Glomerular visceral epithelial cell (primary cell): ENCODE results near the gene CAP1.
A peak's percentile ranks its signal among the peaks of the same experiment; 100 is the strongest.

Experiments used
- DNase-seq: peaks from one replicate; pipeline ENCODE4 v3.0.0-alpha.2; 2016; ENCODE audit errors: extremely low spot score

Gene CAP1

DNA sequence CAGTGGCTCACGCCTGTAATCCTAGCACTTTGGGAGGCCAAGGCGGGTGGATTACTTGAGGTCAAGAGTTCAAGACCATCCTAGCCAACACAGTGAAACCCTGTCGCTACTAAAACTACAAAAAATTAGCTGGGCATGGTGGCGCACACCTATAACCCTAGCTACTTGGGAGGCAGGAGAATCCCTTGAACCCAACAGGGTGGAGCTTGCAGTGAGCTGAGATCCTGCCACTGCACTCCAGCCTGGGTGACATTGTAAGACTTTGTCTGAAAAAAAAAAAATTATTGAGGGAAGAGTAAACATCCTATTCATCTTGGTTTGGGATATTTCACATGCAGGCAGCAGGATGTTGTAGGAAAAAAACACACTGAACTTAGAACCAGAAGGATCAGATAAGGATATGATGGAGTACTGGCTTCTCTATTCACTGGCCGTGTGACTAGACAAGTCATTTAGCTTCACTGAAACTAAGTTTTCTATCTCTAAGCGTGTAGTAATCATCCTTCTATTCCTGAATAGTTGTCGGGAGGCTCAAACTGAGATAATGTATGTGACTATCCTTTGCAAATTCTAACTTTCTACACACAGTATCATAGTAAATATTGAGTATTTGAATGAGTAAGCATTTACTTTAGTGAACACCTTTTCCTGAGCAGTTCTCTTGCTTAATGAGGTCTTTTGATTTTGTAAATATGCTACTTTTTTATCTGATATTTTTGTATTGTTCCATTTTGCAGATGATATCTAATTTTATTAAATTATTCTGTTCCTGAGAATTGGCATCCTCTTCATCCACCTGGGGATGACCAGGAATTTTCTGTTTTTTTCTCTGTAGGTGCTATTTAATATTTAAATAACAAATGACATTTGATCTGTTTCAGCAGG is 18.2 kb downstream of the CAP1 start:
- no peak for DNase-seq

DNA sequence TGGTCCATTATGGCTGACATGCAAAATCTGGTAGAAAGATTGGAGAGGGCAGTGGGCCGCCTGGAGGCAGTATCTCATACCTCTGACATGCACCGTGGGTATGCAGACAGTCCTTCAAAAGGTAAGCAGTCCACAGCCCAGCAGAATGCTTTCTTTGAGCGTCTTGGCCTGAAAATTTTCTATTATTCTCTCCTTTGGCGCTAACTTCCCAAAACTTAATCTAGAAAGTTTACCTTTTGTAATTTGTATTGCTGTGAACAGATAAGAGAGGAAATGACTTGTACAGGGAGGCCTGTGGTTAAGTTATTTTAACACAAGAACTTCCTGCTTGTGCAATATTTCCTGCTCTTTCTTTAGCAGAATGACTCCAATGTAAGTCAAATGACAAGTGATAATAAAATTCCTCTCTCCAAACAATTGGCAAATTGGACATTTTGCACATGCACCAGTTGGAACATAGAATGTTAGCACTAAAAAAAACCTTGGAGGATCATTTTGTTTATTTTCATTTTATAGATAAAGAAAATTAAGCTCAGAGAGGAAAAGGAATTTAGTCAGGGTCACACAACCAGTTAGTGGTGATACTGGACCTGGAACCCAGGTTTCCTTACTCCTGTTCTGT is 18.9 kb downstream of the CAP1 start:
- no peak for DNase-seq

DNA sequence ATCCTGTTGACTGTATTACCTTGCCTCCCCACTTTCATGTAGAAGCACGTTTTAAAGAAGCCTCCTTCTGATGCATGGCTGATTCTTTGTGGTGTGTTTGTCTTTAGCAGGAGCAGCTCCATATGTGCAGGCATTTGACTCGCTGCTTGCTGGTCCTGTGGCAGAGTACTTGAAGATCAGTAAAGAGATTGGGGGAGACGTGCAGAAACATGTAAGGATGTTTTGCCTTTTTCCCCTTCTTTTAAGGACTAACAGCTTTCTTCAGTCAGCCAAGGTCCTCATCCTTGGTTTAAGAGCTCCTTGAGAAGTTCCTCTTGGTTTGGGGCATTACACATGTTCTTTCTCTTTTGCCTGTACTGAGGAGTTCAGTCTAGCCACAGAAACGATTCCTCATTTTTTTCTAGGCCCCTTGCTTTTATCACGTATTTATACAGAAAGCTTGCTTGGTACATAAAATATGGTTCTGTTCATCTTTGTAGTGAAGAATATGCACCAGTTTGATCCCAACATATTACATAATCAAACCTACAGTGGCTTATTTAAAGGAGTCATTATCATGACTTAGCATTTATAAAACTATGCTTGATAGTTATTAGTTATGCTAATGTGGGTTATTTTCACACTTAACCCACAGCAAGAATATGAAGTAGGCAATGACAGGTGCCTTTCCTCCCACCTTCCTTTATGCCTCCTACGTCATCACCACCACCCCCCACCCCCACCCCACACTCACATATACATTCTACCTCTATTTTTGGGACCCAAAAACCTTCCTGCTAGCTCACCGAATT is 19.6 kb downstream of the CAP1 start:
- no peak for DNase-seq

DNA sequence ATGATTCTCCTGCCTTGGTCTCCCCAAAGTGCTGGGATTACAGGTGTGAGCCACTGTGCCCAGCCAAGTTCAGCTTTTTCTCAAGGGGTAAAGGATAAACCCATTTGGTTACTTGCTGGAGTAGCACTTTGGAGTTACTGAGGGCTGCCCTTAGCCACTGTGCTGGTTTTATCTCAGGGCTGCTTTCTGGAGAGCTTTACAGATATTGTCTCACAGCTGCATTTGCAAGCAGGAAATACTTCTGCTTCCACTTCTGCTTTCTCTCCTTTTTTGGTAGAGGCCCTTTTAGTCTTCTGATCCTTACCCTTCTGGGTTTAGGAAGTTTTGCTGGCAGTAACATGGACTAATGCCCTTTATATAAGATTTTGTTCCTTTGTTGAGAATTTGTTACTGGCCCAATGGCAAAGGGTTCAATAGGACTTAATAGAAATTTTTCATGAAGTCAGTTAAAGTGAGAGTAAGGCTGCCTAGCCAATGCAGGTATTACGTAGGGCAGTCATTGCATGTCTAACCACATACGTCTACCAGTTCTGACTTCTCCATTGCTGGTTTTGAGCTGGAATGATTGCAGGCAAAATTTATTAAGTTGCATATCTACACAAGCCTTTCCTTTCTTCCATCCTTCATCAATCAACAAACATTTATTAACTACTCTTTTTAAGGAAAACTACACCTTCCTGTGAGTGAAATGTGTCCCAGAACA is 24.4 kb downstream of the CAP1 start:
- no peak for DNase-seq

DNA sequence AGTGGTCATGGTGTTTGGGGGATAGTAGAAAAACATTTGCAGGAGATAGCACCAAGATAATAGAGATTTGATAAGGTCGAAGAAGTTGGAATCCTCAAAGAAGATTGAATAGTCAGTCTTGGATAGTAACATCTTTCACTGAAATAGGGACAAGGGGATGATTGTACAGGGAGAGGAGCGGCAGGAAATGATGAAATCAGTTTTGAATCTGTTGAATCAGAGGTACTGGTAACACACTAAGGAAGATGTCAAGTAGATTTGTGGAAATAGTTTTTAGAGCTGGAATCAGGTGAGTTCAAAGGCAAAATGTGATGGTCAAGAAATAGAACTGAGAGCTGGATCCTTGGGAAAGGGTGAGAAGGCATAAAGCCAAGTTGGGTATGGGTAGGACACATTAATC is 26.5 kb downstream of the CAP1 start:
- DNase-seq: no peak

DNA sequence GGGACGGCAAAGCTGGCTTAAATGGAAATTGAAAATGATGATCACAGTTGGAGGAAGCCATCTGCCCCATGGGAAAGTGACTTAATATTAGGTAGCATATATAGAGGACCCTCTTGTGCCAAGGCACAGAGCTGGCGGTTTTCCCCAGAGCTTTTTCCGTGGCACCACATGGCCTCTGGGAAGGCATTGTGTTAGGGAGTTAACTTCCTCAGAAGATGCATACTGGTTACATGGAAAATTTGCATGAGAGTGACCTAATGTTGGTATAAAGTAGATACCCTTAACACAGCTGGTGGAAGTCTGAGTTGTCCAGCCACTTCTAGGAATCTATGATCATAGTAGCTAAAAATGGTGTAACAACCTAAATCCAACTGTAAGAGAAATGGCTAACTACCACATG is 27.3 kb downstream of the CAP1 start:
- no peak for DNase-seq

DNA sequence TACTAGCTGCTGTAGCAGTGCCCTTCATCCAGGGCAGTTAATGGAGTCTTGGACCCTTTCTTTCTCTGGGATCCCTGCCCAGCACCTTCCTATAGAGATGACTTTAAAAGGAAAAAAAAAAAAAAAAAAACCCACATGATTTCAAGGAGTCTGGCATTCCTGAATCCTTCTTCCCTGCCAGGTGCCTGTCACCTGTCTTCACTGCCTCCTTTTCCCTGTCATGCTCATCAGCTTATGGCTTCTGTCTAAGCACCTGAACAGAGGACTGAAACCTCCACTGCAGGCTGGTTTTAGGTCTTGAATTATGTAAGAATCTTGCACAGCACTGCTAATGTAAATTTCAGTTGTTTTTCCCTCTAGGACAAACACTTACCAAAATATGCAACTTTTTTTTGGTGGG is 31.6 kb downstream of the CAP1 start:
- no peak for DNase-seq

DNA sequence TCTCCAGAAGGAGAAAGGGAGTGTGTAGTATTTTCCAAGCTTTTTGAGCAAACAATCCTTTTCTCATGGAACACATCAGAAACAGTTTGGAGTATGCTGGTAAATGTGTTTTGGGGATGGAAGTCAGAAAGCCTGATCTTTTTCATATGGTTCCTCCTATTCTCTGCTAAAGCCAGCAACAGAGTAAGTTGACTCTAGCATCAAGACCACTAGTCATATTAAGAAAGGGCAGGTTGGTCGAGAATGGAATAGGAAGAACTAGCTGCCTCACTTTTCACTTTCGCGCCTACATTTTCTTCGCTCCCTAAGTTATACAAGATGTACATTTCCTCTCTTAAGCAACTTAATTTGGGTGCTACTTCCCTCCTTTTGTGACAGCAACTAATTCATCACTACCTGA is 32.5 kb downstream of the CAP1 start:
- DNase-seq: no peak

DNA sequence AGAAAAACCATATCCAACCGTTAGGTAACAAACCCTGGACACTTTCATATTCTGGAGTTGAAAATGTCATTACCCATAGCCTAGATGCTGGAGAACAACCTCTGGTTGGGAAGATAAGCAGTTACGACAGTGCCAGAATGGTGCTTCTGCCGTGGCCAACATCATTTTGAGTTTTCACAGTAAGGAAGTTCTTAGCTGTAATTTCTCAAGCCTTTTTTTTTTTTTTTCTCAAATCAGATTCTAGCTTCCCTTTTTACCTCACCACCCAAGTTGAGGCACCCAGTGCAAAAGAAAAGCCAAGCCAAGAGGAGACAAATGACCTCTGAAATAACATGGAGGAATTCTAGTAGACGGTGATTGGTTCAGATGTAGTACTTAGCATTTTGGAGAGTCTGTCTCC is 34.7 kb downstream of the CAP1 start:
- no peak for DNase-seq

DNA sequence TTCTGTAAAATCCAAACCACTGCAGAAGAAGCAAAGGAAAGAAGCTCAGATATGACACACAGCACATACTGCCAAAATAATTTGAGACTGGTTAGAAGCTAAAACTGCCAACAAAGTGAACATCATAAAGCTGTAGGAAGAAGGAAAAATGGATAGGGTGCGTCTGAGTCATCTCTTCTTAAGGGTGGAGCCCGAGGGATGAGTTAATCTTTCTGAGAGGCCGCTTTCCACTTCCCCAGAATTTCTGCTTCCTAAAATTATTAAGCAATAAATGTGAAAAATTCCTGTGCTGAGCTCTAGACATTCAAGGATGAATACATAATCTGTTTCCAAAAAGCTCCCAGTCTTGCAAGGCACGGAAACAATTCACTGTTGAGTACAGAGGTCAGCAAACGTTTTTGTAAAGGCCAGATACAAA is 36.4 kb downstream of the CAP1 start:
- DNase-seq: peak; percentile 41

DNA sequence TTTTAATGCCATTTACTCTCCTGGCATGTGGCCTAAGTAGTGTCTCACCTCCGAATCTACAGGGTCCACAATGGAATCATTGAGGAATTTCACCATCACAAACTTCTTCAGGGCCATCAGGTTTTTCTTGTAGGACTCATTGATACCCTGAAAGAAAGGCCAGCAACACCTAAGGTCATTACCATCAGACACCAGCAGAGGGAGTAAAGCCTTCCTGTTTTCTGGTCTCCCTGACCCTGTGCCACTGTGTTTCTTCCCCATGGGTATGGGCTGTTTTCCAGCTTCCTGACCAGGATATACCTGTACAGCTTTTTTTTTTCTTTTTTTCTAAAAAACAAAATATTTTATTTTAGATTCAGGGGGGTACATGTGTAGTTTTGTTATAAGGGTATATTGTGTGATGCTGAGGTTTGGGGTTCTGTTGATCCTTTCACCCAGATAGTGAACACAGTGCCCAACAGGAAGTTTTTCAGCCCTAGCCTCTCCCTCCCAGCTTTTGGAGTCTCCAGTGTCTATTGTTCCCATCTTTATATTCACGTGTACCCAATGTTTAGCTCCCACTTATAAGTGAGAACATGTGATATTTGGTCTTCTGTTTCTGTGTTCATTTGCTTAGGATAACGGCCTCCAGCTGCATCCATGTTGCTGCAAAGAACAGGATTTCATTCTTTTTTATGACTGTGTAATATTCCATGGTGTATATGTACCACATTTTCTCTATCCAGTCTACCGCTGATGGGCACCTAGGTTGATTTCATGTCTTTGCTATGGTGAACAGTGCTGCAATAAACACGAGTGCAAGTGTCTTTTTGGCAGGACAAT is 38.2 kb downstream of the CAP1 start:
- DNase-seq: peak; percentile 72

DNA sequence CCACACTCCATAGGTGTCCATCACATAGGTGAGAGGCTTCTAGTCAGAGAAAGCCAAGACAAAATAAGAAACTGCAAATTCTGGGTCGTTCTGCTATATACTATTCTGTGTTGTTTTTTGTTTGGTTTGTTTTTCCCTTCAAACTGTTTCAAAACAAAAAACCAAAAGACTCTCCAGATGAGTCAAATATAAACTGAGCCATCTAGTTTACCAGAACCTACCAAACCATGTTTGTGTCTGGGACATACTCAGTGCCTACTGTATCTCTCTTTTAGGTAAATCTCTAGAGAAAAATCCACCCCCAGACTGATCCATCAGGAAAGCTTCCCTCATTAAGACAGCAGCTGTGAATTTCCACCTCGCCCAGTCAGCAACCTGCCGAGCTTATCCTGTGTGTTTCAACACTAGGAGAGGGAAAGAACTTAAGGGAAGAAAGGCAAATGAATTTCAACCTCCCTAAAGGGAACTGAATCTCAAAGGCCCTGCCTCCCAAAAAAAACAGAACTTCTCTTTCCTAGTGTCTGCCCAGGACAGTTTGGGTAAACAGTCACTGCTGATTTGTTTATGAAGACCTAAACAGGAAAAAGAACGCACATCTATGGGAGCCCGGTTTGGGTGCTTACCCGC is 39.4 kb downstream of the CAP1 start:
- DNase-seq: no peak

DNA sequence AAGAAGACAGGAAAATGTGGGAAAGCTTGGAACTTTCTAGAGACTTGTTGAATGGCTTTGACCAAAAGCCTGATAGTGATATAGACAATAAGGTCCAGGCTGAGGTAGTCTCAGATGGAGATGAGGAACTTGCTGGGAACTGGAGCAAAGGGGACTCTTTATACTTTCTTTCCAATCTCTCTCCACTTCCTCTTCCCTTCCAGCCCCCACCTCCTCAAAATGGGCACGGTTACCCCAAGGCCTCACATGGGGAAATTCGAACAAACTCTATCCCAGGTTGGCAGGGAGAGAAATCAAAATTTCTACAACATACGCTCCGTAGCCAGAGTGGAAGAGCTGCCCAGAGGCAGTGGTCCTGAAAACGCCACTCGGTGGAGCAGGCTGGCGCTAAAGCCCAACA is 41.3 kb downstream of the CAP1 start:
- no peak for DNase-seq

DNA sequence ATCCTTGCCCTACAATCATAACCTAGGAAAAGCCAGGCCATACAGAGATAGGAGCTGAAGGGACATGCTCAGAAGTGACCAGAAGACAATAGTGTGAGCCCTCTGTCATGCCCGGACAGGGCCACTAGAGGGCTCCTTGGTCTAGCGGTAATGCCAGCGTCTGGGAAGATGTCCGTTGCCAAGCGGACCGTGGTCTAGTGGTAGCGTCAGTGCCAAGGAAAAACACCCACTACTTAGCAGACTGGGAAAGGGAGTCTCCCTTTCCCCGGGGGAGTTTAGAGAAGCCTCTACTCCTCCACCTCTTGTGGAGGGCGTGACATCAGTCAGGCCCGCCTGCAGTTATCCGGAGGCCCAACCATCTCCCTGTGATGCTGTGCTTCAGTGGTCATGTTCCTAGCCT is 44.2 kb downstream of the CAP1 start:
- DNase-seq: peak; percentile 71

DNA sequence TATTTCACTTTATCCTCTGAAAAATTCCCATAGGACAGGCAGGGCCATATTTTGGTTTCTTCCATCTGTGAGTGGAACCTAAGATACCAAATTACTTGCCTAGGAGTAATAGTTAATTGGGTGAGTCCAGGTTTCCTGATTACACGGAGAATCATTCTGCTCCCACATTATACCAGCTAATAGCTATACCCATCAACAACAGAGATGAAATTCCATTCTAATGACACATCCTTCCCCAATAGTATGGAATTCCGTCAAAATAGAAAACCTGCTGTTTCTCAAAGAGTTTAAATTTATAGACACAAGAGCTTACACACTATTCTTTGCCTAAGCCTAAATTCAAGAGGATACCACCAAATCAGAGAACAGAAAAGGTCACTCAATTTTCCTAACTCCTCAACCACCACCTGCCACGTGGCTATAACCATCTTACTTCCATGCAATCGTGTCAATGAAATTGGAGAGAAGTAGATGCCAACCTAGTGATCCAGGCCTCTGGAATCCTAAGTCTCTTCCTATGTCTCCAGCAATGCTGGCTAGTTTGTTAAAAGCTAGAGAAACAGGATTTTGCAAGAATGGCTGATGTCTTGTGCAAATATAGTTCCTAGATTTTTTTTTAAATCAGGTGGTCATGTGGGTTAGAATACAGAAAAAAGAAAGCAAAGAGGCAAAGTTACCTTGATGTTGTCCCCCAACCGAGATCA is 50.3 kb downstream of the CAP1 start:
- no peak for DNase-seq

DNA sequence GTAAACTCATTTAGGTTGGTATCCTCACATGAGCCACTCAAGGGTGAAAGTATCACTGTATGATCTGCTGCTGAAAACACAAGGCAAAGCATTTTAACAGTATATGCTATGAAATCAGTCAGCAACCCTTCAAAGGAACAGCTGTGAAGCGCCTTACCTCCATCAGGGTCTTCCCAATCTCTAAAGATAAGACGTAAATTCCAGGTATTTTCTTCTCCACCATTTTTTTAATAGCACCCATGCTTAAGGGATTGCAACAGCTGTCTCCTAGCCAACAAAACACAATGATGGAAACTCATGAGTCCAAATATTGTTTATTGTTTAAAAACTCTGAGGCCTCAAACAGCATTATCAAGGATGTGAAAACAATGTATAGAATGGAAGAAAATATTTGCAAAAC is 51.7 kb downstream of the CAP1 start:
- no peak for DNase-seq

DNA sequence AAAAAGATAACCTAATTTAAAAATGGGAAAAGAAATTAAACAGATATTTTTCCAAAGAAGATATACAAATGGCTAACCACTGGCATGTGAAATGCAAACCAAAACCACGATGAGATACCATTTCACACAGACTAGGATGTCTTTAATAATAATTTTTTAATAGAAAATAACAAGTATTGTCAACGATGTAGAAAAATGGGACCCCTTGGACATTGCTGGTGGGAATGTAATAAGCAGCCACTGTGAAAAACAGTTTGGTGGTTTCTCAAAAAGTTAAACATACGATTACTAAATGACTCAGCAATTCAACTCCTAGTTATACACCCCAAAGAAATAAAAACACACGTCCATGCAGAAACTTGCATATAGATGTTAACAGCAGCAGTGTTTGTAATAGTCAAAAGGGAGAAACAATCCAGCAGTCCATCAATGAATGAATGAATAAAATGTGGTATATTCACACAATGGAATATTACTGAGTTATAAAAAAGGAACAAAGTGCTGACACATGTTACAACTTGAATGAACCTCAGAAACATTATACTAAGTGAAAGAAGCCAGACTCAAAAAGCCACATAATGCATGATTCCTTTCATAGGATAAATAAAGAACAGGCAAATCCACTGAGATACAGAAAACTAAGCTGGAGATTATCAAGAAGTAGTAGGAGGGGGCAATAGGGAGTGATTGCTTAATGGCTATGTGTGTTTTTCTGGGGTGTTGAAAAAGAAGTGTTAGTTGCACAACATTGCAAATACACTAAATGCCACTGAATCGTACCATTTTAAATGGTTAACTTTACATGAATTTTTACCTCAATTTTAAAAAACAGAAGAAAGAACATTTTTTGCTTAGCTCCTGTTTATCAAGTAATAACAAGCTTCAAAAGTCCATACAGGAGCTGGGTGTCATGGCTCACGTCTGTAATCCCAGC is 52.4 kb downstream of the CAP1 start:
- DNase-seq: no peak

DNA sequence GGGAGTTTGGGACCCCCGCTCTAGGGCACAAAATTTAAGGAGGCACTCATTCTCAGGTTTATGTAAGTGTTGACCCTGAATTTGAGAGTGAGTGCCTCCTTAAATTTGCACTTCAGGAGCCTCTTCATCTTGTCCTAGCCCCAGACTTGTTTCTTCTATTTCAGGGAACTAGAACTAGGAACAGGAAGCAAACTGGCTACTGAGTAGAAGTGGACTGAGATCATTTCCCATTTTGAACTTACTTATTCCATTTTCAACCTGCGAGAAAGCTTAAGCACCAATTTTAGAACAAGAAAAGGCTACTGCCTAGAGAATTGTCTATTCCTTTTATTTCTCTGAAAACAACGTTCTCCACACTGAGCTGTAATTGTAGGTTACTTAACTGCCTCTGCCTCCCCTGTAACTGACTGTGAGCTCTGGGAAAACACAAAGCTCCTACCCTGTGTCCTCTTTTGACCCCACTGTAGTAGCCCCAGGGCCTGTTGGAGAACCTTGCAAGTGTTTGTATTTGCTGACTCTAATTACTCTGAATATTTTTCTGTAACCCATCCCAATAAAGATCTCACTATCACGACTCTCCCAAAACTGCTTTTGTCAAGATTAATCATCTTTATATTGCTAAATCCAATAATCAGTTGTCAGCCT is 54.1 kb downstream of the CAP1 start:
- DNase-seq: no peak
